ENCODE results near the gene CSAD.
"Not testable (repeated sequence)": the region's sequence is repeated elsewhere in the genome, so short reads cannot be mapped to it uniquely, and the experiment has no call there.

CSAD gene

DNA sequence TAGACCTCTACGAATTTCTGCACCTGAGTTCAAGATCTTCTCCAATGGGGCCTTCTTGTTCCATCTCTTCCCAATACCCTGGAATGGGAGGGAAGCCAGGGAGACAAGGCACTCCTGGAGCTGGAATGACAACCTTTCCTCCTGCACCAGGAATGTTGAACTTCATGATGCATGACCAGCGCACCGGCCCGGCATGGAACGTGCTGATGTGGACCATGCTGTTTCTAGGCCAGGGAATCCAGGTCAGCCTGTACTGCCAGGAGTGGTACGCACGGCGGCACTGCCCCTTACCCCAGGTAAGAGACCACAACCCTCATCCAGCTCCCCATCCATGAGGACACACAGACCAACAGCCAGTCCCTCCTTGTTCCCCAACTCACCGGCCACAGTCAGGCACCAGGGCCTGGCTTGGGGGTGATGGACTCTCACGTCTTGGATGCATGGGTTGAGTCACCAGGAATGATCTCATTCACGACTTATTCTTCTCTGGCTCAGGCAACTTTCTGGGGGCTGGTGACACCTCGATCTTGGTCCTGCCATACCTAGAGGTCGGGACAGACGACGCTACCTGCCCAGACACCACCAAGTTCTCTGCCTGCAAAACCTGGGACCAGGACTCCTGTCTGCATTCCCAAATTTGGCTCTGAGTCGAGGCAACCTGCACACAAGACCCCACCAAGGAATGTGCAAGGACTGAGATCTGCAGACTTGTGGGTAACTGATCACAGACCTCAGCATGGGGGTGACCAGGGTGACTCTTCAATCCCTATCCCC, 57.0 kb downstream of the CSAD start:
- Histone ChIP-seq H3K9me3 (ENCODE audit: low read length) (no peaks in the 10 kb centered on the region), H3K27me3 (ENCODE audit: insufficient read depth, low read length) (no peaks in the 10 kb centered on the region), H3K4me3 (ENCODE audit: low read length) (no peak overlapping the region), H2AFZ (ENCODE audit: low read depth, low read length) (no peak overlapping the region), H3K36me3 (ENCODE audit: insufficient read depth, low read length) (no peaks in the 10 kb centered on the region), H3K4me1 (ENCODE audit: insufficient read depth, low read length) (no peaks in the 10 kb centered on the region)

DNA sequence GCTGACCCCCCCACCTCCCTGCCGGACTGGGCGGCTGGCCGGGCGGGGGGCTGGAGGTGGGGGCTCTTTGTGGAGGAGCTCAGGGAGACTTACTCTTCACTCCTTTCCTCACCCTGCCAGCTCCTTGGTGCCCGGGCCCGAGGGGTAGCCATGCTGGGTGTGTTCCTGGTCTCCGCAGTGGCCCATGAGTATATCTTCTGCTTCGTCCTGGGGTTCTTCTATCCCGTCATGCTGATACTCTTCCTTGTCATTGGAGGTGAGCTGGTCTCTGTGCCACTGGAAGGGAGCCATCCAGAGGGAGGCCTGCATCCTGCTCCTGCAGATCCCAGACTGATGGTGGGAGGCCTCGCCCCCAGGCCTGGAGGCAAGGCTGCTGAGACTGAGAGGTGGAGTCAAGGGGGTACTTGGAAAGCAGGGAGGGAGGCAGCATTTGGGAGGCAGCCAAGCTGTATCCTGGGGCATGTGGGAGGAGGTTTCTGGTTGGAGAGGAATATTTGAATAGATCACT, 57.7 kb downstream of the CSAD start:
- no peaks in the 10 kb centered on the region for H3K9me3 ChIP-seq (ENCODE audit: low read length)
- no peaks in the 10 kb centered on the region for H3K36me3 ChIP-seq (ENCODE audit: insufficient read depth, low read length)

DNA sequence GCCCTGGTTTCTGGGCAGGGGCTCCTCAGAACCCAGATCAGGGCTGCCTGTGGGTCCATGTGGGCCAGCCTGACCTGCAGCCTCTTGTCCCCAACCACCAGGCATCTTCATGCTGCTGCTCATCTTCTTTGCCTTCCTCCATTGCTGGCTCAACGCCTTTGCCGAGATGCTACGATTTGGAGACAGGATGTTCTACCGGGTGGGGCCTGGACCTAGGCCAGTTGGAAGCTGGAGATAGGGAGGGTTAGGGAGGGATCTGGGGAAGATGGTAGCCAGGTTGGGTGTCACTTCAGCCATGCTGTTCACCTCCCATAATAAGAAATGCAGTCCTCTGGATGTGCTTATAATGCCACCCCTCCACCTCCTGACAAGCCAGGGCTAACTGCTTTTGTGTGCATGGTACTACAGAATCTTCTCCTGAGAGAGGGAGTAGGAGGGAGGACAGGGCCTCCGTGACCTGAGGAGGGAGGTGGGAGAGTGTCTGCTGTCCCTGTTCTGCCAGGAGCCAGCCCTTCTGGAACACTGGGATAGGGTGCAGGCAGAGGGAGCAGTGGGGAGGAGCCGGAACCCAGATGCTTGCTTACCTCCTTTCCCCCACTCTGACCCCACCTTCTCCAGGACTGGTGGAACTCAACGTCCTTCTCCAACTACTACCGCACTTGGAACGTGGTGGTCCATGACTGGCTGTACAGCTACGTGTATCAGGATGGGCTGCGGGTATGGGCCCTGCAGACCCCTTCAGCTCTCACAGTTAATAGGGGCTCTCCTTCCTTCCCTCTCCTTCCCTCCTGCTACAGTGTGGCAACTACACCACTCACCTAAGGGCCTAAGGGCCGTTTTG, 59.8 kb downstream of the CSAD start:
- no peaks in the 10 kb centered on the region for H3K4me1 ChIP-seq (ENCODE audit: insufficient read depth, low read length)
- H3K36me3 ChIP-seq (ENCODE audit: insufficient read depth, low read length): no peaks in the 10 kb centered on the region
- H2AFZ ChIP-seq (ENCODE audit: low read depth, low read length): no peak overlapping the region
- H3K4me3 ChIP-seq (ENCODE audit: low read length): no peak overlapping the region
- no peaks in the 10 kb centered on the region for H3K27me3 ChIP-seq (ENCODE audit: insufficient read depth, low read length)
- H3K9me3 ChIP-seq (ENCODE audit: low read length): no peaks in the 10 kb centered on the region

More for the DNA sequence above, 57.7 kb downstream of the CSAD start:
- H3K27me3 ChIP-seq (ENCODE audit: insufficient read depth, low read length): no peaks in the 10 kb centered on the region
- no peaks in the 10 kb centered on the region for H3K4me1 ChIP-seq (ENCODE audit: insufficient read depth, low read length)
- no peak overlapping the region for H2AFZ ChIP-seq (ENCODE audit: low read depth, low read length)
- no peak overlapping the region for H3K4me3 ChIP-seq (ENCODE audit: low read length)

DNA sequence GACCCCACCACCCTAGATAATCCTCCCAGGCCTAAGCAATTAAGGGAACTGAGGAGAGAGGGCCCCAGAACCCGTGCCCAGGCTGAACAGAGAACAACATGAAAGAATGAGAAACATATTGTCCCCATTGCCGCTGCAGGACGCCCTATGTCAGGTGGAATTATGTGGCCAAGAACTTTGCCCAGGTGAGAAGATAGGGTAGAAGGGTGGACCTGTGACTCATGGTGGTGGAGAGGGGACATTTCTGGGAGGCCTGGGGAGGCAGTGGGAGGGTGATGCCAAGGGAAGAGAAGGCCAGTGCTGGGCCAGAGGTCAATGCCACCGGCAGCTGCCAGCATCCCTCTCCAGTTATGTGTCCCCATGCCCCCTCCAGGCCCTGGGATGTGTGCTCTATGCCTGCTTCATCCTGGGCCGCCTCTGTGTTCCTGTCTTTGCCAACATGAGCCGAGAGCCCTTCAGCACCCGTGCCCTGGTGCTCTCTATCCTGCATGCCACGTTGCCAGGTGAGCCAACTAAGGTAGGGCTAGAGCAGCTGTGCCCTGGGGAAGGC, 61.9 kb downstream of the CSAD start:
- H2AFZ ChIP-seq (ENCODE audit: low read depth, low read length): no peak overlapping the region

DNA sequence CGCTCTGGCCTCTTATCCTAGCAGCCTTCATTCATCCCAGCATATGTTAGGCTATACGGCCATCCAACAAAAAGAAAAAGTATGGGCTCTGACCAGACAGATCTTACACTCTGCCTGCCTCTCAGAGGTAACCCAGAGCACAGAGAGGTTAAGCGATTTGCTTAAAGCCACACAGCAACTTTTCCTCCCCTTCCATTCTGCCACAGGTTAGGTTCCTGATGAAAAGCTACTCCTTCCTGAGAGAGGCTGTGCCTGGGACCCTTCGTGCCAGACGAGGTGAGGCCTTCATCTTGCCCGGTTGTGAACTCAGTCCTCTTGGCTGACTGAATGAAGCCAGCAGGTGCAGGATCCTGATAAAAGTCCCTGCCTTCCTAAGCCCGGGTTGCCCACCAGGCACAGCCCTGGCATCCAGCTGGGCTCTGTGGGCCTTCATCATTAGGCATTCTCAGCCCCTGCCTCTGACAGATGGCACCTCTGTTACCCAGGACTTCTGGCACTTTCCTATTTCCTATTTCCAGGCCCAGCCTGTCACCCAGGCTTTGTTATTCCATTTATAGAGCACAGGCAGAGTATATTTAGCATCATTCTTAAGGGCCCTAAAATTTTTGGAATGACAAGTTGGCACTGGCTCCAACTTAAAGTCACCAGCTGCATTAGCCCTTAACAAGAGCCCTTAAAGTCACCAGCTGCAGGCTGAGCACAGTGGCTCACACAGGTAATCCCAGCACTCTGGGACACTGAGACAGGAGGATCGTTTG, 64.7 kb downstream of the CSAD start:
- no peaks in the 10 kb centered on the region for H3K9me3 ChIP-seq (ENCODE audit: low read length)
- no peaks in the 10 kb centered on the region for H3K4me1 ChIP-seq (ENCODE audit: insufficient read depth, low read length)
- no peak overlapping the region for H3K4me3 ChIP-seq (ENCODE audit: low read length)
- H3K36me3 ChIP-seq (ENCODE audit: insufficient read depth, low read length): no peaks in the 10 kb centered on the region
- no peaks in the 10 kb centered on the region for H3K27me3 ChIP-seq (ENCODE audit: insufficient read depth, low read length)
- H2AFZ ChIP-seq (ENCODE audit: low read depth, low read length): no peak overlapping the region

More for the DNA sequence above, 61.9 kb downstream of the CSAD start:
- H3K36me3 ChIP-seq (ENCODE audit: insufficient read depth, low read length): no peaks in the 10 kb centered on the region
- H3K9me3 ChIP-seq (ENCODE audit: low read length): no peaks in the 10 kb centered on the region
- H3K4me3 ChIP-seq (ENCODE audit: low read length): no peak overlapping the region
- no peaks in the 10 kb centered on the region for H3K4me1 ChIP-seq (ENCODE audit: insufficient read depth, low read length)
- H3K27me3 ChIP-seq (ENCODE audit: insufficient read depth, low read length): no peaks in the 10 kb centered on the region

DNA sequence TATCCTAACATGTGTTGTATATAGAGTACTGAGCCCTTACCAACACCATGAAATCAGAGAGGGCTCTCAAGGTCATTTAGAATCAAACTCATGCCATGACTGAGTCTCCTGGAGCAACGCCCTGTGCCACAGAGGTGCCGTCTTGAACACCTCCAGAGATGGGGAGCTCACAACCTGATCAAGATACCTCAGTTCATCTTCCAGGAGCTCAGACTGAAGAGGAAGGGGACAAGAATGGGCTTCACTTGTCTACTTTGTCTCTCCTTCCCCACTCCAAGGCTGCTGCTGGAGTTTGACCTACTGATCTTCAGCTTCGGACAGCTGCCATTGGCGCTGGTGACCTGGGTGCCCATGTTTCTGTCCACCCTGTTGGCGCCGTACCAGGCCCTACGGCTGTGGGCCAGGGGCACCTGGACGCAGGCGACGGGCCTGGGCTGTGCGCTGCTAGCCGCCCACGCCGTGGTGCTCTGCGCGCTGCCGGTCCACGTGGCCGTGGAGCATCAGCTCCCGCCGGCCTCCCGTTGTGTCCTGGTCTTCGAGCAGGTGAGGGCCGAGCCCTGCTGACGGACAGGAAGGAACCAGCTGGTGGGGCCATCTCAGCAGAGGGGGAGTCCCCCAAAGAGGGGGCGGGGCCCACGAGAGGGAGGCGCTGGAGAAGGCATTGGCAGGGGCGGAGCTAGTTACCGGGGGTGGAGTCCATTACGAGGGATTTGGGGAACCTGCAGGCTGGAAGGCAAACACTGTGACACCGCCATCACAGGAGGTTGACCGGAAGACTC, 65.4 kb downstream of the CSAD start:
- H3K36me3 ChIP-seq (ENCODE audit: insufficient read depth, low read length): no peaks in the 10 kb centered on the region
- H3K4me1 ChIP-seq (ENCODE audit: insufficient read depth, low read length): no peaks in the 10 kb centered on the region
- no peak overlapping the region for H2AFZ ChIP-seq (ENCODE audit: low read depth, low read length)
- no peak overlapping the region for H3K4me3 ChIP-seq (ENCODE audit: low read length)
- no peaks in the 10 kb centered on the region for H3K27me3 ChIP-seq (ENCODE audit: insufficient read depth, low read length)
- no peaks in the 10 kb centered on the region for H3K9me3 ChIP-seq (ENCODE audit: low read length)

DNA sequence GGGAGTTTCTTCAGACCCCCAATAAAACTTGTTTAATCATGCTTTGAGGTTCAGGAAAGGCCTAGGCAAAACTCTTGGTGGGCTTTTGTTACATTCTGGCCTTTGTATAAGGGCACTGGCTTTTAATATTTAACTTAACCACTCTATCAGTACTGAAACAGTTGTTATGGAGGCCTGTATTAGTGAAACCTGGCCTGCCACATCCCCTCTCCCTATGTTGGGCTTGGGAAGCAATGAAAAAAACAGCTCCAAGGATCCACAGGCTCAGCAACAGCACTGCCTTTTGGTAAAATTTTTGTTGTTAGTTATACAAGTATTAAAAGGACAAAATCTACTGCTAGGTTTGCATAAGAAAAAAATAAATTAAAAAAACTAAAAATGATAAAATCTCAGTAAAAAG, 66.8 kb downstream of the CSAD start:
- Histone ChIP-seq H3K9me3 (ENCODE audit: low read length) (peaks cover 1% of the 10 kb centered on the region), H2AFZ (ENCODE audit: low read depth, low read length) (no peak overlapping the region), H3K36me3 (ENCODE audit: insufficient read depth, low read length) (no peaks in the 10 kb centered on the region), H3K4me3 (ENCODE audit: low read length) (no peak overlapping the region), H3K27me3 (ENCODE audit: insufficient read depth, low read length) (no peaks in the 10 kb centered on the region), H3K4me1 (ENCODE audit: insufficient read depth, low read length) (no peaks in the 10 kb centered on the region)

DNA sequence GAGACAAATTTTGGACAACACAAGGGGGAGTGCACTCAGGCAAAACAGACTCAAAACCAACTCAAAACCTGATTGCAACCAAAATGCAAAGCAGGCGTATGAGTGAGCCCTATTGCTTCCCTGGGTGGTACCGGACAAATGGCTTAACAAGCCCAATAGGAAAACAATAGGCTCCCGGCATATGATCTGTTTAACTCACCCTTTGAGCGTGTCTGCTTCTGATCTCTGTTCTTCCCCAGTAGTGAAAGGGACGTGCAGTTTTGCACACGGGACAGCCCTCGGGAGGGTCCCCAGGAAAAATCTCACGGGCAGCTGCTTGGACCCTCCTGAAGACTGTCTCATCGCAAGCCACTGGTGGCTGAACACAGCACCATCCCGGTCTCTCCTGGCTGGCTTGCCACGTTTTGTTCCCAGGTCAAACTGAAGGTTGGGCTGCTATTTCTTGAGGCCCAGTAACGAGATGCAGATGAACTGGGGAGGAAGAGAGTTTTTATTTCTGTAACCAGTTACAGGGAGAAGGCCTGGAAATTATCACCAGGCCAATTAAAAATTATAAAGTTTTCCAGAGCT, 67.5 kb downstream of the CSAD start:
- no peak overlapping the region for H2AFZ ChIP-seq (ENCODE audit: low read depth, low read length)
- no peak overlapping the region for H3K4me3 ChIP-seq (ENCODE audit: low read length)
- H3K4me1 ChIP-seq (ENCODE audit: insufficient read depth, low read length): no peaks in the 10 kb centered on the region

DNA sequence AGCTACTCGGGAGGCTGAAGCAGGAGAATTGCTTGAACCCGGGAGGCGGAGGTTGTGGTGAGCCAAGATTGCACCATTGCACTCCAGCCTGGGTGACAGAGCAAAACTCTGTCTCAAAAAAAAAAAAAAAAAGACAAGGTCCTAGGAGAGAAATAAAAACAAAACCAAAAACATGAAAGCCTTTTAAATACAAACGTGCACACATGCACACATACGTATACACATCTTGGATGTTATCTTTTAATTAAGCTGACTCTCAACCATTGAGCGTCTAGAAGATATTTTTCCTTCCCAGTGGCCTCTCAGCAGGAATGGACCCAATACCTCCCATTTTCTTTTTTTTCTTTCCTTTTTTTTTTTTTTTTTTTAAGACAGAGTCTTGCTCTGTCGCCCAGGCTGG, 68.3 kb downstream of the CSAD start:
- H2AFZ ChIP-seq (ENCODE audit: low read depth, low read length); H3K4me1 ChIP-seq (ENCODE audit: insufficient read depth, low read length); H3K27me3 ChIP-seq (ENCODE audit: insufficient read depth, low read length); H3K9me3 ChIP-seq (ENCODE audit: low read length); H3K4me3 ChIP-seq (ENCODE audit: low read length); H3K36me3 ChIP-seq (ENCODE audit: insufficient read depth, low read length): not testable (repeated sequence)

More for the DNA sequence above, 67.5 kb downstream of the CSAD start:
- Histone ChIP-seq H3K9me3 (ENCODE audit: low read length) (peaks cover 1% of the 10 kb centered on the region), H3K27me3 (ENCODE audit: insufficient read depth, low read length) (no peaks in the 10 kb centered on the region), H3K36me3 (ENCODE audit: insufficient read depth, low read length) (no peaks in the 10 kb centered on the region)
